ENCODE results near the gene NAA16. TPM values are rescaled to one million over a fixed set of nuclear protein-coding genes. Genes with fewer than 3 reads are reported as not detected.

The NAA16 gene
- total RNA-seq, 4 donors from 2014 or later, result 15.9 to 25.8 (median 18.7) TPM

DNA sequence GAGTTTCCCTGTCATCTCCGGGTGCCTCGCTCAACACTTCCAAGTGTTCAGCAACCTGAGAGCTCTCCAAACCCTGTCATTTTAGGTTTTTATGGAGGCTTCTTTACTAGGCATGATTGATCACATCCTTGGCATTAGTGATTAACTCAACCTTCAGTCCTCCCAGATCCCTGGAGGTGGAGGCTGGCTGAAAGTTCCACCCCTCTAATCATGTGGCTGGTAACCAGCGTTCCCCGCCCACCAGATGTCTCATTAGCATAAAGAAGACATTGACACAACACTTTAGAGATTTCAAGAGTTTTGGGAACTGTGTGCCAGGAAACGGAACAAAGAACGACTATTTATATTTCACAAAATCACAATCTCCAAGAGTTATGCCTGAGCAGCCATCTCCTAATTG is 75.1 kb downstream of the NAA16 start:
- DNase-seq (ENCODE audit: low spot score in 2 of 2), result no peak
- intact Hi-C loops (cut with DNase I; ENCODE audit: low total_unique reads), result no loop called here
- TF ChIP-seq POLR2A (IDR thresholded peaks at IDR 0.05), result no peak
- TF ChIP-seq, protein P1, sequence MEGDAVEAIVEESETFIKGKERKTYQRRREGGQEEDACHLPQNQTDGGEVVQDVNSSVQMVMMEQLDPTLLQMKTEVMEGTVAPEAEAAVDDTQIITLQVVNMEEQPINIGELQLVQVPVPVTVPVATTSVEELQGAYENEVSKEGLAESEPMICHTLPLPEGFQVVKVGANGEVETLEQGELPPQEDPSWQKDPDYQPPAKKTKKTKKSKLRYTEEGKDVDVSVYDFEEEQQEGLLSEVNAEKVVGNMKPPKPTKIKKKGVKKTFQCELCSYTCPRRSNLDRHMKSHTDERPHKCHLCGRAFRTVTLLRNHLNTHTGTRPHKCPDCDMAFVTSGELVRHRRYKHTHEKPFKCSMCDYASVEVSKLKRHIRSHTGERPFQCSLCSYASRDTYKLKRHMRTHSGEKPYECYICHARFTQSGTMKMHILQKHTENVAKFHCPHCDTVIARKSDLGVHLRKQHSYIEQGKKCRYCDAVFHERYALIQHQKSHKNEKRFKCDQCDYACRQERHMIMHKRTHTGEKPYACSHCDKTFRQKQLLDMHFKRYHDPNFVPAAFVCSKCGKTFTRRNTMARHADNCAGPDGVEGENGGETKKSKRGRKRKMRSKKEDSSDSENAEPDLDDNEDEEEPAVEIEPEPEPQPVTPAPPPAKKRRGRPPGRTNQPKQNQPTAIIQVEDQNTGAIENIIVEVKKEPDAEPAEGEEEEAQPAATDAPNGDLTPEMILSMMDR (IDR thresholded peaks at IDR 0.05), result no peak
- 74% methylated on average over 6 of the region's 6 CpGs for WGBS, 2 donors
- no peak overlapping the region for H3K4me3 ChIP-seq (ENCODE audit: low read depth, poor library complexity, severe bottlenecking)

DNA sequence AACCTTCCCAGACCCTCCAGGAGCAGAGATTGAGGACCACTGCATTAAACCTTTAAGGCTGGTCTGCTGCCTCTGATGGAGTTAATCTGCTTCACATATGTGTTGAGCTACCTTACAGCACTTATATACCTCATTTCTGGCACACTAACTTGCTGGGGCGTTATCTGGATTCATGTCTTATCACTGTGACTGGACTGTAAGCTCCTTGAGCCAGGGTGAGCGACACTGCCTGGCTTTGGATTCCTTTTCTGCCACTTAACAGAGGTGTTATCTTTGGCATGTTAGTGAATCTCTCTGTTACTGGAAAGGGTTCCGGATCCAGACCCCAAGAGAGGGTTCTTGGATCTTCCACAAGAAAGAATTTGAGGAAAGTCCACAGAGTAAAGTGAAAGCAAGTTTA is 76.5 kb downstream of the NAA16 start:
- WGBS, 2 donors, result 62 to 79% methylated on average over 3 of the region's 3 CpGs
- H3K4me3 ChIP-seq (ENCODE audit: low read depth, poor library complexity, severe bottlenecking), result no peak overlapping the region
- intact Hi-C loops (cut with DNase I; ENCODE audit: low total_unique reads), result no loop called here
- DNase-seq (ENCODE audit: low spot score in 2 of 2), result no peak
- TF ChIP-seq POLR2A (IDR thresholded peaks at IDR 0.05), result no peak
- TF ChIP-seq, protein P1 (IDR thresholded peaks at IDR 0.05), result no peak

GRCh38 chr13:41388143-41388881 is 77.2 kb downstream of the NAA16 start:
- no peak for DNase-seq (ENCODE audit: low spot score in 2 of 2)
- intact Hi-C loops (cut with DNase I; ENCODE audit: low total_unique reads), result no loop called here
- H3K4me3 ChIP-seq (ENCODE audit: low read depth, poor library complexity, severe bottlenecking), result no peak overlapping the region
- TF ChIP-seq, protein P1 (IDR thresholded peaks at IDR 0.05), result no peak
- no peak for TF ChIP-seq POLR2A (IDR thresholded peaks at IDR 0.05)
- 71 to 80% methylated on average over 6 of the region's 6 CpGs for WGBS, 2 donors

DNA sequence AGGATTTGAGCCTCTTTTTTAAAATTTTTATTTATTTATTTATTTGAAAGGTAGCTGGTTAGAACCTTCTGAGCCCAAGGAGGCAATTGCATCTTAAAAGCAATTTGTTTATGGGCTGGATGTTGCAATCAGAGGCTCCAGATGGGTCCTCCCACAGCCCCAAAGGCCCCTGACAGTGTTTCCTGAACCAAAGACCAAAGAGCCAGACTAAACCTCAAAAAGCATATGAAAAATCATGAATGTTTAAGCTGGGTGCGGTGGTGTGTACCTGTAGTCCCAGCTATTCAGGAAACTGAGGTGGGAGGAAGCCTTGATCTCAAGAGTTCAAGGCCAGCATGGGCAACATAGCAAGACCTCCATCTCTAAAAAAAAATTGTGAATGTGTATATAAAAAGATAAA is 78.5 kb downstream of the NAA16 start:
- intact Hi-C loops (cut with DNase I; ENCODE audit: low total_unique reads), result no loop called here
- TF ChIP-seq POLR2A (IDR thresholded peaks at IDR 0.05), result no peak
- TF ChIP-seq, protein P1 (IDR thresholded peaks at IDR 0.05), result no peak

DNA sequence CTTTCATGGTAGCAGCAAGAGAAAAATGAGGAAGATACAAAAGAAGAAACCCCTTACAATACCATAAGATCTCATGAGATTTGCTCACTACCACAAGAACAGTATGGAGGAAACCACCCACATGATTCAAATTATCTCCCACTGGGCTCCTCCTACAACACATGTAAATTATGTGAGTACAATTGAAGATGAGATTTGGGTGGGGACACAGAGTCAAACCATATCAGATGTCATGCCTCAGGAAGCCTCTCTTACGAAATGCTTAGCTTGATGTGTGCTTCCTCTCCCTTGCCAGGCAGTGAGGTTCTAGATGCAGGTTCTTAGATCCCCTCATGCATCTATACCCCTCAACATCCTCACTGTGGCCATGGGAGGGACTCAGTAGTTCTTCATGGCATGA is 83.1 kb downstream of the NAA16 start:
- no peak for DNase-seq (ENCODE audit: low spot score in 2 of 2)
- no peak overlapping the region for H3K4me3 ChIP-seq (ENCODE audit: low read depth, poor library complexity, severe bottlenecking)
- intact Hi-C loops (cut with DNase I; ENCODE audit: low total_unique reads), result no loop called here
- 82 to 90% methylated on average over 1 of the region's 1 CpG for WGBS, 2 donors
- no peak for TF ChIP-seq POLR2A (IDR thresholded peaks at IDR 0.05)
- TF ChIP-seq, protein P1 (IDR thresholded peaks at IDR 0.05), result no peak

More for the DNA sequence above, 78.5 kb downstream of the NAA16 start:
- no peak overlapping the region for H3K4me3 ChIP-seq (ENCODE audit: low read depth, poor library complexity, severe bottlenecking)
- WGBS, 2 donors, result 68 to 80% methylated on average over 1 of the region's 1 CpG
- no peak for DNase-seq (ENCODE audit: low spot score in 2 of 2)
